Cardiac septum (tissue), 1 donor: Measurements from ENCODE around the gene UPF3A. TPM values are rescaled to one million over a fixed set of nuclear protein-coding genes. Genes with fewer than 3 reads are reported as not detected.
"Not testable (repeated sequence)": the region's sequence is repeated elsewhere in the genome, so short reads cannot be mapped to it uniquely, and the experiment has no call there.

ENCODE experiments used
- DNase-seq: peaks from one replicate; pipeline ENCODE4 v3.0.0-alpha.2; 2020; ENCODE audit warnings: low spot score
- intact Hi-C: fragments of 100-400 bp; cut with DNase I; formaldehyde crosslinking; loops from one replicate; pipeline ENCODE4 v1.14.0; 2022
- total RNA-seq: library from RNA; stranded (reverse); fragmentation: NEBNext Ultra II Directional; extraction: Animal tissue kit (Norgen Biotek cat#: 25700); gene quantifications from one replicate; pipeline ENCODE4 v1.2.1, GENCODE V29; 2021
- donor health status: DM: no; HTN: no; CAD: no.

Gene UPF3A
- total RNA-seq, 1 donor from 2014 or later = 28.8 TPM

- intact Hi-C loops = no loop called here
- no peak for DNase-seq
These were observed 20.0 kb upstream of the UPF3A start for GRCh38 chr13:114261328-114261965.

- intact Hi-C loops = no loop called here
- DNase-seq = no peak
These were observed 17.8 kb upstream of the UPF3A start for GRCh38 chr13:114263578-114263977.

GRCh38 chr13:114264313-114264712 is 17.1 kb upstream of the UPF3A start:
- intact Hi-C loops, DNase-seq: not testable (repeated sequence)

- no peak for DNase-seq
- intact Hi-C loops = no loop called here
These were observed 16.4 kb upstream of the UPF3A start for GRCh38 chr13:114264886-114265611.

- intact Hi-C loops = no loop called here
- no peak for DNase-seq
These were observed 15.2 kb upstream of the UPF3A start for GRCh38 chr13:114266241-114266640.

- intact Hi-C loops = no loop called here
- DNase-seq = no peak
These were observed 12.8 kb upstream of the UPF3A start for GRCh38 chr13:114268344-114269280.

GRCh38 chr13:114269281-114269770 is 12.1 kb upstream of the UPF3A start:
- intact Hi-C loops = no loop called here
- no peak for DNase-seq

- intact Hi-C loops = no loop called here
- DNase-seq = no peak
These were observed 8.4 kb upstream of the UPF3A start for GRCh38 chr13:114272977-114273376.

GRCh38 chr13:114275304-114275703 is 6.1 kb upstream of the UPF3A start:
- intact Hi-C loops = no loop called here
- DNase-seq = no peak

GRCh38 chr13:114279146-114279545 is 2.3 kb upstream of the UPF3A start:
- intact Hi-C loops = no loop called here
- no peak for DNase-seq

GRCh38 chr13:114279758-114280355 is 1.5 kb upstream of the UPF3A start:
- DNase-seq = no peak
- intact Hi-C loops = no loop called here

GRCh38 chr13:114282041-114282670 is 755 bp downstream of the UPF3A start:
- no peak for DNase-seq
- intact Hi-C loops = loop anchor here (2.0 kb wide), 1 partner anchor 33 kb away; the partner anchor contains the start of gene CHAMP1

GRCh38 chr13:114283576-114283975 is 2.2 kb downstream of the UPF3A start:
- DNase-seq = no peak
- intact Hi-C loops = loop anchor here (2.0 kb wide), 1 partner anchor 31 kb away; the partner anchor contains the start of gene CHAMP1

GRCh38 chr13:114284680-114285079 is 3.3 kb downstream of the UPF3A start:
- intact Hi-C loops = no loop called here
- DNase-seq = no peak

GRCh38 chr13:114285166-114285808 is 3.9 kb downstream of the UPF3A start:
- intact Hi-C loops = no loop called here
- no peak for DNase-seq

- intact Hi-C loops = no loop called here
- DNase-seq = no peak
These were observed 5.4 kb downstream of the UPF3A start for GRCh38 chr13:114286808-114287207.

GRCh38 chr13:114288157-114288591 is 6.8 kb downstream of the UPF3A start:
- DNase-seq = no peak

GRCh38 chr13:114296448-114296847 is 15.0 kb downstream of the UPF3A start:
- DNase-seq = no peak
- intact Hi-C loops = no loop called here

More at GRCh38 chr13:114288157-114288591, 6.8 kb downstream of the UPF3A start:
- intact Hi-C loops = no loop called here
